ENCODE measurements around the gene ANOS1.
"Not testable (repeated sequence)": the region's sequence is repeated elsewhere in the genome, so short reads cannot be mapped to it uniquely, and the experiment has no call there.

ANOS1 gene

GRCh38 chrX:8731559-8732395, at the start of gene ANOS1:
ANOS1 (minus strand) TSS chrX:8732137; CDS start chrX:8732036, 101 bp downstream.
- FAIRE-seq (no peak), DNase-seq (ENCODE audit: extremely low spot score, insufficient read length, low read depth) (no peak)

DNA sequence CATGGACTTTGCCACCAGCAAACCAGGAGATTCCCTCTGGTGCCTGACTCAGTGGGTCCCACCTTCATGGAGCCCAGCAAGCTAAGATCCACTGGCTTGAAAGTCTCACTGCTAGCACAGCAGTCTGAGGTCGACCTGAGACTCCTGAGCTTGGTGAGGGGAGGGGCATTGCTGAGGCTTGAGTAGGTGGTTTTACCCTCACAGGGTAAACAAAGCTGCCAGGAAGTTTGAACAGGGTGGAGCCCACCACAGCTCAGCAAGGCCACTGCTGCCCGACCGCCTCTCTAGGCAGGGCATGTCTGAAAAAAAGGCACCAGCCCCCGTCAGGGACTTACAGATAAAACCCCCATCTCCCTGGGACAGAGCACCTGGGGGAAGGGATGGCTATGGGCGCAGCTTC, 41.2 kb upstream of the ANOS1 start:
- DNase-seq (ENCODE audit: extremely low spot score, insufficient read length, low read depth) (no peak), FAIRE-seq (no peak)

DNA sequence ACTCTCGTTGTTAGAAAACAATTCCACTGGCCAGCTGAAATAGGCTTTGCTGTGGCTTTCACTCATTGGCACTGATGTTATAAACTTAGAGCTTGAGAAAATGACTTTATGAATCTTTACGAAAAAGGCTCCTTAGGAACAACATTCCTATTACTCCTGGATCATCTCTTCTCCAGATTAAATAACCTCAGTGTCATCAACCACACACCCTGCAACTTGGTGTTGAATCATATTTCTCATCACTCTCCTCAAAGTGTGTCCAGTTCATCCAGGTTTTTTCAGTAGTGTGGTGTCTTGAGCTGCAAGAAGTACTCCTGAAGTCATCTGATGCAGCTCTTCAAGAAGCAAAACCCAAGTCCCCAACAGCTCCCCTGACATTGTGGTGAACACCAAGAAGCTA, 28.1 kb upstream of the ANOS1 start:
- DNase-seq (ENCODE audit: extremely low spot score, insufficient read length, low read depth) (no peak), FAIRE-seq (no peak)

GRCh38 chrX:8758706-8759105, 26.8 kb upstream of the ANOS1 start:
- not testable (repeated sequence) for FAIRE-seq; DNase-seq (ENCODE audit: extremely low spot score, insufficient read length, low read depth)

GRCh38 chrX:8757609-8758389, 25.9 kb upstream of the ANOS1 start:
- not testable (repeated sequence) for DNase-seq (ENCODE audit: extremely low spot score, insufficient read length, low read depth); FAIRE-seq

DNA sequence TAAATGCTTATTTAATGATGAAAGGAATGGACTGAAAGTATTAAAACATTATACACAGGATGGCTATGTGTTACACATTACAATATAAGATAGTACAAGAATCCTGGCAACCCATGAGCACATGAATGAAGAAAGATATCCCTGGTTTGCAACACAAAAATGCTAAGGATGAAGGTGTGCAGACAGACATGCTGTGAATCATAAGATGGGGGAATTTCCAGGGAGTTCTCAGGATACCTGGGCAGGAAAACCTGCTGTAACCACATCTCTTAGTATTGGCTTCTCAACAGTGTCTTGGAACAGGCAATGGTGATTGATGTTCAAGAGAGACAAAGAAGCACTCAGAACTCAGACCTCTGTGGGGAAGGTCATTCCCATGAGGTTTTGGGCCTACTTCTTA, 23.9 kb upstream of the ANOS1 start:
- FAIRE-seq (no peak), DNase-seq (ENCODE audit: extremely low spot score, insufficient read length, low read depth) (no peak)

GRCh38 chrX:8755116-8755515, 23.2 kb upstream of the ANOS1 start:
- DNase-seq (ENCODE audit: extremely low spot score, insufficient read length, low read depth), result no peak
- FAIRE-seq, result no peak

GRCh38 chrX:8749697-8750096, 17.8 kb upstream of the ANOS1 start:
- no peak for FAIRE-seq

GRCh38 chrX:8748855-8749254, 16.9 kb upstream of the ANOS1 start:
- FAIRE-seq (peak; percentile 62), DNase-seq (ENCODE audit: extremely low spot score, insufficient read length, low read depth) (no peak)

More at GRCh38 chrX:8749697-8750096, 17.8 kb upstream of the ANOS1 start:
- no peak for DNase-seq (ENCODE audit: extremely low spot score, insufficient read length, low read depth)

GRCh38 chrX:8743126-8743732, 11.3 kb upstream of the ANOS1 start:
- no peak for DNase-seq (ENCODE audit: extremely low spot score, insufficient read length, low read depth)

DNA sequence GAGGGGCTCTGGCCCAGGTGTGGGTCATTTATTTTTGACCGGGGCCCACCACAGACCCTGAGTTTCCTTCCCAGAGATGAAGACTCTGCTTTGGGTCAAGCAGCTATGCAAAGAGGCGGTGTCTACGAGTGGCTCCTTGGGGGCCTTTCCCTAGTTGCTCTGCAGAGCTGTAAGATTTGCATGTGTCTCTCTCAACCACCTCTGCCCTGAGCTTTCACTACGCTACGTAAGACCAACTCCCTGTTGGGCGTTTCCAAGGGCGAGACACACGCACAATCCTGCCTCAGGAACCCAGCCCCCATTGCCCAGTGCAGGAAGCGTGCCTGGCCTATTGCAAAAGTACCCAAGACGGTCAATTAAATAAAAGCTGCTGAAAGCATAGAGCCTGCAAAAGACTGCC, 10.0 kb upstream of the ANOS1 start:
- no peak for FAIRE-seq
- DNase-seq (ENCODE audit: extremely low spot score, insufficient read length, low read depth), result no peak

More at GRCh38 chrX:8743126-8743732, 11.3 kb upstream of the ANOS1 start:
- peak; percentile 35 for FAIRE-seq

DNA sequence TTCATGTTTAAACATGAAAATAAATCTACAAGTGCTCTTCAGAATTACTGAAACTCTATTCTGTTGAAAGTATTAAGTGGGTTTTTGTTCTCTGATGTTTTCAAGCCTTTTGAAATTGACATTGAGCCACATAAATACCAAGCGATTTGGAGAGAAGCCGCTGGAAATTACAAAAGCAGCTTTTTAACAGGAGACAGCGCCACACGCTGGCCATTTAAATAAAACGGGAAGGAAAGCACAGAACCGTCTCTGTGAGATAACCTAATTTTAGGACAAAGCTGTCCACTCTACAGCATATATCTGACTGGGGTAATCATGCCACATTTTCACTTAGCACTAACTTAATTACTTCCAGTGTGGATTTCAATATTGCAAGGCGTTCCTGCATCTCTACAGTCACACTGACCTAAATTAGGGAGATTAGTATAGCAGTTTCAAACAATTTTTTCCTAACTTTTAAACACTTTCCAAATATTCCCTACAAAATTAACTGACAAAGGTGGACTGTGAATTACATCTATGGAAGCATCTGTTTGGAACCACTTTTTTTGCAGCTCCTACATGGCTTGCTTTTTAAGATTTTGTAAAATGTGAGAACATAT, 6.8 kb upstream of the ANOS1 start:
- FAIRE-seq, result peak; percentile 38
- no peak for DNase-seq (ENCODE audit: extremely low spot score, insufficient read length, low read depth)

DNA sequence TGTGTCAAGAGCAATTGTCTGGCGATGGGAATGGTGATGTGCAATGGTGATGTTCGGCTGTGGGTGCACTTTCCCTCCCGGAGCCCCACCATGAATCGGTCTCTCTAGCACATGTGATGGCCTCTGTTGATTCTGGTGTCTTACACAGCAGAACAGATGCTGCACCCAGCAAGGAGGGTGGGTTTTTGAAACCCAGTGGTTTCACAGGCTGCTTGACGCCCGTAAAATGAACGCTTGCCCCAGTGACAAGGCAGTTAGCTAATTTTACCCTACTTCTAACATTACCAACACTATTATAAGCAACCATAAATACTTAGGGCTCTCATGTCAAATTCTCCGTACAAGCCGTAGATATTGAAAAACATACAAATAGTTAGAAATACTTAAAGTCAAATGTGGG, 5.9 kb upstream of the ANOS1 start:
- no peak for FAIRE-seq
- DNase-seq (ENCODE audit: extremely low spot score, insufficient read length, low read depth), result no peak

- DNase-seq (ENCODE audit: extremely low spot score, insufficient read length, low read depth), result no peak
- FAIRE-seq, result no peak
Measured at GRCh38 chrX:8730812-8731558, 952 bp downstream of the ANOS1 start.

DNA sequence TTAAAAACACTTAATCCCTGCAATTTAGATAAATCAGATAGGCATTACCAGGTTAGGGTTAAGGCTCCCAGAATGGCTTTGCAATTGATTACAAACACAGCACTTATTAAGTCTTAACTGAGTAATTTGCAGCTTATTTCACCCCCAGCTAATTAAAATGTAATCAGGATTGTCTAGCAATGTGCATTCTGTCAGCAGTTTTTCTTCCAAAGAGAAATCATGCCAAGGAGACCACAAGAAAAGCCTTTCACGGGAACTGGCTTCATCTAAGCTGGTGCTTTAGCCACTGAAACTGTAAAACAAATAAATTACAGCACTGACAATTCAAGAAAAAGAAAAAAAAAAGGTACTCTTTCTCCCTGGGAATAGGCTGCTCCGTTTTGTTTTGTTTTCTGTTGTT, 2.1 kb downstream of the ANOS1 start:
- no peak for DNase-seq (ENCODE audit: extremely low spot score, insufficient read length, low read depth)
- no peak for FAIRE-seq

- DNase-seq (ENCODE audit: extremely low spot score, insufficient read length, low read depth) (no peak), FAIRE-seq (no peak)
Measured at GRCh38 chrX:8728932-8729535, 2.9 kb downstream of the ANOS1 start.

DNA sequence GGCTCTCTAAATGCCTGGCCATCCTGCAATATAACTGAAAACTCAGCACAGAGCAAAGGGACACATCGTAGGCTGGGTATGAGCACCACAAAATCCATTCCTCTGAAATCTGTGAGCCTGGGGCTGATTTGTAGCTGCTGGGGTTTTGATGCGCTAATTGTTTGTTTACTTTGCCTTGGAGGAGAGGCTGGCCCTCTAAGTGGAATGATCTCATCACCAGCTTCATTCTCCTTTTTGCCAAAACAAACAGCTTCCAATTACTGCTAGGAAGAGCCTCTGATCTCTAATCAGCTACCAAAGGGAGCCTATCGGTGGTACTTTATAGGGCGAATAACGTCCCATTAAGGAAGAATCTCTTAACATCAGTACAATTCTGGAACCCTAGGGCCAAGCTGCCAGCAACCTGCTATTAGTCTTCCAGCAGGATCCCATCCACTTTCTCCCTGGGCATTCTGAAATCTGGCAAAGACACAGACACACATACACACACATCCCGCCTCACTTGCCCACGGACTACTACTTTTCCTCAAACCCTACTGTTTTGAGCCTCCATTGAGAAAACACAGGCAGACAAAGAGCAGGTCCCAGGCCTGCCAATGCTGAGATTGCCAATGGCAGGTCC, 5.8 kb downstream of the ANOS1 start:
- DNase-seq (ENCODE audit: extremely low spot score, insufficient read length, low read depth), result no peak
- no peak for FAIRE-seq

- DNase-seq (ENCODE audit: extremely low spot score, insufficient read length, low read depth), result no peak
- no peak for FAIRE-seq
Measured at GRCh38 chrX:8724300-8724699, 7.6 kb downstream of the ANOS1 start.

- DNase-seq (ENCODE audit: extremely low spot score, insufficient read length, low read depth) (no peak), FAIRE-seq (no peak)
Measured at GRCh38 chrX:8721536-8721935, 10.4 kb downstream of the ANOS1 start.

Measured in GM18507 (cell line).